ENCODE data around the gene DSCAM. TPM values are rescaled to one million over a fixed set of nuclear protein-coding genes. Genes with fewer than 3 reads are reported as not detected.

The DSCAM gene
- total RNA-seq, 2 donors from 2014 or later = not detected

GRCh38 chr21:40231979-40232378 is 615.0 kb downstream of the DSCAM start:
- Mint-ChIP-seq H3K4me1 (ENCODE audit: low read depth) (no peaks in the 10 kb centered on the region), H3K9me3 (peaks cover 2 to 5% of the 10 kb centered on the region in 2 donors), H3K27ac (no peak overlapping the region), H3K4me3 (no peak overlapping the region), H3K36me3 (ENCODE audit: insufficient read depth in 2 of 2) (peaks cover 0 to 1% of the 10 kb centered on the region in 2 donors), H3K27me3 (ENCODE audit: low read depth) (no peaks in the 10 kb centered on the region)
- no peak for ATAC-seq (replicated peaks in 1 of 2)
- no peak for DNase-seq

- DNase-seq (no peak), ATAC-seq (replicated peaks in 1 of 2) (no peak)
- H3K27ac Mint-ChIP-seq = no peak overlapping the region
- H3K4me3 Mint-ChIP-seq = no peak overlapping the region
- H3K36me3 Mint-ChIP-seq (ENCODE audit: insufficient read depth in 2 of 2) = no peaks in the 10 kb centered on the region
- no peaks in the 10 kb centered on the region for H3K4me1 Mint-ChIP-seq (ENCODE audit: low read depth)
- no peaks in the 10 kb centered on the region for H3K27me3 Mint-ChIP-seq (ENCODE audit: low read depth)
- H3K9me3 Mint-ChIP-seq = peaks cover 4 to 6% of the 10 kb centered on the region in 2 donors
Observed at GRCh38 chr21:40227096-40227495, 619.9 kb downstream of the DSCAM start.

DNA sequence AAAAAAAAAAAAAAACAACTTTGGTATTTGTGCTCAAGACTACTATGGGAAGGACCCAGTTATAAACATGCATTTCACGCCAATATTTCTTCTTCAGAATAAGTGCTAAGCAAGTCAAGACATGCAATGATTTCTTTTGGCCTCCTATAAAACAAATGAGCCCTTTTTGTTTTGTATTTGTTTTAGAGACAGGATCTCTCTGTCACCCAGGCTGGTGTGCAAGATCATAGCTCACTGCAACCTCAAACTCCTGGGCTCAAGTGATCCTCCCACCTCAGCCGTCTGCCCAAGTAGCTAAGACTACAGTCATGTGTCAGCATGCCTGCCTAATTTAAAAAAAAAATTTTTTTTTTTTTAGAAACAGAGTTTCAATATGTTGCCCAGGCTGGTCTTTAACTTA is 631.0 kb downstream of the DSCAM start:
- Mint-ChIP-seq H3K27me3 (ENCODE audit: low read depth) (no peaks in the 10 kb centered on the region), H3K9me3 (peaks cover 0 to 3% of the 10 kb centered on the region in 2 donors), H3K27ac (no peak overlapping the region), H3K36me3 (ENCODE audit: insufficient read depth in 2 of 2) (no peaks in the 10 kb centered on the region), H3K4me3 (no peak overlapping the region), H3K4me1 (ENCODE audit: low read depth) (no peaks in the 10 kb centered on the region)
- DNase-seq (no peak), ATAC-seq (replicated peaks in 1 of 2) (no peak)

DNA sequence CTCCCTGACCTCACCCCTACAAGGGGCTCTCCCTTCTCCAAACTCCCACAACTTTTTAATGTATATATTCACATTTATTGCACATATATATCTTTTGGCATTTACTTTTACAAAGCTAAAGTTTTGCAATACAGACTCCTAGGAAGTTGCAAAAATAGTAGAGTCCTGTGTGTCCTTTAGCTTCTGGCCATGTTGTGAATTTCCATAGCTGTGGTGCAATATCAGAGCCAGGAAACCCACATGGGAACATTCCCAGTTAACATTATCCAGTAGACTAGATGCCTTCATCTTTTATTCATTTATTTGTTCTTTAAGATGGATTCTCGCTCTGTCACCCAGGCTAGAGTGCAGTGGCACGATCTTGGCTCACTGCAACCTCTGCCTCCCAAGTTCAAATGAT is 636.7 kb downstream of the DSCAM start:
- H3K4me1 Mint-ChIP-seq (ENCODE audit: low read depth) = no peaks in the 10 kb centered on the region
- H3K27ac Mint-ChIP-seq = no peak overlapping the region
- no peak for ATAC-seq (replicated peaks in 1 of 2)
- H3K36me3 Mint-ChIP-seq (ENCODE audit: insufficient read depth in 2 of 2) = no peaks in the 10 kb centered on the region
- DNase-seq = no peak
- H3K9me3 Mint-ChIP-seq = peaks cover 0 to 4% of the 10 kb centered on the region in 2 donors
- H3K27me3 Mint-ChIP-seq (ENCODE audit: low read depth) = no peaks in the 10 kb centered on the region
- H3K4me3 Mint-ChIP-seq = no peak overlapping the region

DNA sequence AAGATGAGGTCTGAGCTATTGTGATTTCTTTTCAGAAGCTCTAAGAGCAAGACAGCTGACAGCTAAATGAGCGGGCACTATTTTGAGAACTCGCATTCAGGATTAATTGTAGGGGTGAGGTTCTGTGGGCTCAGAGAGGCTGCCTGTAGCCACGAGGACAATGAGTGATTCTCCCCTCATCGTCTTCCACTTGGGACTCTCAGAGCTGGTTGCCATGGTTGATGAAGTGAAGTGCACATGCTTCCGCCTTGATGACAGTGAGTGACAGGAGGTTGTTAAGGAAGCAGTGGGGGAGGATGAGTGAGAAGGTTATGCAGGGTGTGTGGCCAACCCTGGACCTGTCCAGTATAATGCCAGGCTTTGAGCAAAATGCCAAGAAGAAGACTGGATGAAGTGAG is 638.0 kb downstream of the DSCAM start:
- Mint-ChIP-seq H3K4me1 (ENCODE audit: low read depth) (no peaks in the 10 kb centered on the region), H3K36me3 (ENCODE audit: insufficient read depth in 2 of 2) (no peaks in the 10 kb centered on the region), H3K9me3 (peaks cover 0 to 4% of the 10 kb centered on the region in 2 donors), H3K4me3 (no peak overlapping the region), H3K27me3 (ENCODE audit: low read depth) (no peaks in the 10 kb centered on the region), H3K27ac (no peak overlapping the region)
- ATAC-seq (replicated peaks in 1 of 2) = no peak
- DNase-seq = no peak

GRCh38 chr21:40208206-40208947 is 638.6 kb downstream of the DSCAM start:
- no peaks in the 10 kb centered on the region for H3K27me3 Mint-ChIP-seq (ENCODE audit: low read depth)
- no peaks in the 10 kb centered on the region for H3K4me1 Mint-ChIP-seq (ENCODE audit: low read depth)
- H3K36me3 Mint-ChIP-seq (ENCODE audit: insufficient read depth in 2 of 2) = no peaks in the 10 kb centered on the region
- peaks cover 0 to 4% of the 10 kb centered on the region in 2 donors for H3K9me3 Mint-ChIP-seq
- DNase-seq (no peak), ATAC-seq (replicated peaks in 1 of 2) (no peak)
- H3K4me3 Mint-ChIP-seq = no peak overlapping the region
- no peak overlapping the region for H3K27ac Mint-ChIP-seq

GRCh38 chr21:40200946-40201345 is 646.0 kb downstream of the DSCAM start:
- H3K9me3 Mint-ChIP-seq = peaks cover 2 to 4% of the 10 kb centered on the region in 2 donors
- no peaks in the 10 kb centered on the region for H3K36me3 Mint-ChIP-seq (ENCODE audit: insufficient read depth in 2 of 2)
- H3K27me3 Mint-ChIP-seq (ENCODE audit: low read depth) = no peaks in the 10 kb centered on the region
- no peak overlapping the region for H3K27ac Mint-ChIP-seq
- no peak for DNase-seq
- H3K4me1 Mint-ChIP-seq (ENCODE audit: low read depth) = no peaks in the 10 kb centered on the region
- ATAC-seq (replicated peaks in 1 of 2) = no peak
- no peak overlapping the region for H3K4me3 Mint-ChIP-seq

DNA sequence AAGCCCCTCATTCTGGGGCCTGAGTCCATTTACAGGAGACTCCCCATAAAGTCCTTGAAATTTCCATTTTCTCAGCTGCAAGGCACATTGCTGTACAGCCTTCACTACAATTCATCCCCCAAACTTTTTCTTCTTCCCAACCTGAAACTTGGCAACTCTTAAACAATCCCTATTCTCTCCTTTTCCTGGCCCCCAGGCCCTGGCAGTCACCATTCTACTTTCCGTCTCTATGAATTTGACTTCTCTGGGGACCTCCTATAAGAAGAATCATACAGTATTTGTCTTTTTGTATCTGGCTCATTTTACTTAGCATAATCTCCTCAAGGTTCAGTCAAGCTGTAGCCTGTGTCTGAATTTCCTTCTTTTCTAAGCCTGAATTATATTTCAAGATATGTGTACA is 646.8 kb downstream of the DSCAM start:
- DNase-seq = no peak
- no peaks in the 10 kb centered on the region for H3K27me3 Mint-ChIP-seq (ENCODE audit: low read depth)
- H3K9me3 Mint-ChIP-seq = peaks cover 2 to 4% of the 10 kb centered on the region in 2 donors
- H3K36me3 Mint-ChIP-seq (ENCODE audit: insufficient read depth in 2 of 2) = no peaks in the 10 kb centered on the region
- ATAC-seq (replicated peaks in 1 of 2) = no peak
- H3K4me3 Mint-ChIP-seq = no peak overlapping the region
- no peaks in the 10 kb centered on the region for H3K4me1 Mint-ChIP-seq (ENCODE audit: low read depth)
- H3K27ac Mint-ChIP-seq = no peak overlapping the region

DNA sequence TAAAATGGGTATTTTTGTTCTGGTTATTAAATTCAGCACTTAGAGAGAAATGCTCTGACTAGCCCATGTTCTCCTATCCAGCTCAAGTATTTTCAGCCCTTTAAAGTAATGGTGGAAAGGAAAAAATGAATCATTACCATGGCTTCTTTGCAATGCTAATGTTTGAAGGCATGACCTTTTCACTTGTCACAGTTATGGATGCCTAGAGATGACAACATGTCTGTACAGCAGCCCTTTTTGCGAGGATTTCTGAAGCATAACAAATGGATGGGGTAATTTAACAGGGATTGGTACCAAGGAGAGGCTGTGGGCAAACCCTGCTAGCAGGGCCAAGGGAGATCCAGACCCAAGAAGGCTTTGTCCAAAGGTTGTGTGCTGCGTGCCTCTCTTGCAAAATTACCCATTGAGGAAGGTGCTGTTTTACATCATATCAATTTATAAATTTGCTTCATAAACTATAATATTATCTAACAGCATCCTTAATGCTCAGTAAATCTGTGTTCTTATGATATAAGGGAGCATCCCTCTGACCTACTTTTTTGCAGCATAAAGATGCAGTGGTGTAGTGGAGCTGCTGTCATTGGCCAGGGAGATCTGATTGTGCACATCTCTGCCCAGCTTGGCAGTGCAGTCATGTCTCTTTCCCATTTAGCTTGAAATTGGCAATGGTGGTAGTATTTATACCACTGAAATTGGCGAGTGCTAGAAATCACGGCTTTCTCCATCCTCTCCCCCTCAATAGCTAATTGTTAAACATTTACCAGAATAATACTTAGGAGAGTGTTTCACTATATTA is 652.6 kb downstream of the DSCAM start:
- Mint-ChIP-seq H3K27ac (no peak overlapping the region), H3K27me3 (ENCODE audit: low read depth) (no peaks in the 10 kb centered on the region), H3K4me1 (ENCODE audit: low read depth) (no peaks in the 10 kb centered on the region), H3K9me3 (peaks cover 2 to 12% of the 10 kb centered on the region in 2 donors), H3K4me3 (no peak overlapping the region), H3K36me3 (ENCODE audit: insufficient read depth in 2 of 2) (no peaks in the 10 kb centered on the region)
- DNase-seq = no peak
- ATAC-seq (replicated peaks in 1 of 2) = no peak

GRCh38 chr21:40191616-40192015 is 655.3 kb downstream of the DSCAM start:
- no peak overlapping the region for H3K4me3 Mint-ChIP-seq
- no peaks in the 10 kb centered on the region for H3K27me3 Mint-ChIP-seq (ENCODE audit: low read depth)
- H3K9me3 Mint-ChIP-seq = peaks cover 0 to 9% of the 10 kb centered on the region in 2 donors
- no peak overlapping the region for H3K27ac Mint-ChIP-seq
- no peaks in the 10 kb centered on the region for H3K36me3 Mint-ChIP-seq (ENCODE audit: insufficient read depth in 2 of 2)
- ATAC-seq (replicated peaks in 1 of 2) (no peak), DNase-seq (no peak)
- H3K4me1 Mint-ChIP-seq (ENCODE audit: low read depth) = no peaks in the 10 kb centered on the region

- H3K36me3 Mint-ChIP-seq (ENCODE audit: insufficient read depth in 2 of 2) = no peaks in the 10 kb centered on the region
- H3K4me3 Mint-ChIP-seq = no peak overlapping the region
- no peaks in the 10 kb centered on the region for H3K4me1 Mint-ChIP-seq (ENCODE audit: low read depth)
- ATAC-seq (replicated peaks in 1 of 2) = no peak
- H3K9me3 Mint-ChIP-seq = peaks cover 0 to 7% of the 10 kb centered on the region in 2 donors
- DNase-seq = no peak
- H3K27ac Mint-ChIP-seq = no peak overlapping the region
- H3K27me3 Mint-ChIP-seq (ENCODE audit: low read depth) = no peaks in the 10 kb centered on the region
Observed at GRCh38 chr21:40191196-40191595, 655.8 kb downstream of the DSCAM start.

DNA sequence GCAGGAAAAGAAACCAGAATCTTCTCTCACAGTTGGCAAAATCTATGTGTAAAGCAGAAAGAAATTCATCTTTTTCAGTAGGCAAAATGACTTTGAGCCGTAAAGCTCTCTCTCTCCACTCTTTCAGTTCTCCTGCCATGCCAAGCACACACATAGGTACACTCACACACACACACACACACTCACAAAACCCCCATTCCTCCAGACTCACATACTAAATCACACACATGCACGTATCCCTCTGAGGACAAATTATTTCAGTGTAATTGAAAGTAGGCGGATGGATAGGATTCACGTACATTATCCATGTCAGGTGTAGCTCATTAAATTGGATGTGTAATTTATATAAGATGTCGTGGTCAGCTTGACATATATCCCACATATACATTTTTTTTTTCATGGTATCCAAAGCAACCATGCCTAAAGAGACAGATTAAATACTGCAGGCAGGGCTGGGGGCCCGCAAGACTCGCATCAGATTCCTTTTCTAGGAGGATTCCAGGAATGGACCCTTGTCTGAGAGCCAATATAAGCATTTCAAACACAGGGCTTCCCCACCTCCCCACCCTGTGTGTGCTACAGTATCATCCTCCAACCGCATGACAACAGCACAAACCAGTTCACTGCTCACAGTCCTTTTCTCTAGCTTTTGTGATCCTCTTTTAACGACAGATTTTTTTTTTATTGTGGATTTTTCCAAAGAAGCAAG is 658.9 kb downstream of the DSCAM start:
- H3K9me3 Mint-ChIP-seq = peaks cover 3 to 7% of the 10 kb centered on the region in 2 donors
- no peak for ATAC-seq (replicated peaks in 1 of 2)
- no peak overlapping the region for H3K4me3 Mint-ChIP-seq

GRCh38 chr21:40187244-40187643 is 659.7 kb downstream of the DSCAM start:
- DNase-seq (no peak), ATAC-seq (replicated peaks in 1 of 2) (no peak)
- Mint-ChIP-seq H3K4me3 (no peak overlapping the region), H3K4me1 (ENCODE audit: low read depth) (no peaks in the 10 kb centered on the region), H3K27ac (no peak overlapping the region), H3K9me3 (peaks cover 5 to 6% of the 10 kb centered on the region in 2 donors), H3K27me3 (ENCODE audit: low read depth) (no peaks in the 10 kb centered on the region), H3K36me3 (ENCODE audit: insufficient read depth in 2 of 2) (peaks cover 0 to 2% of the 10 kb centered on the region in 2 donors)

More for the DNA sequence above, 658.9 kb downstream of the DSCAM start:
- no peak for DNase-seq
- H3K36me3 Mint-ChIP-seq (ENCODE audit: insufficient read depth in 2 of 2) = no peaks in the 10 kb centered on the region
- H3K27me3 Mint-ChIP-seq (ENCODE audit: low read depth) = no peaks in the 10 kb centered on the region
- H3K27ac Mint-ChIP-seq = no peak overlapping the region
- no peaks in the 10 kb centered on the region for H3K4me1 Mint-ChIP-seq (ENCODE audit: low read depth)
